Left ventricle myocardium superior (tissue), 1 donor: Measurements from ENCODE around the gene RNPS1. TPM values are rescaled to one million over a fixed set of nuclear protein-coding genes. Genes with fewer than 3 reads are reported as not detected.

Source experiments
- ATAC-seq: fragments of 200-7000 bp; cut with Tn5 transposase; one replicate; pipeline ENCODE4 v1.9.1; 2020; ENCODE audit warnings: mild to moderate bottlenecking, moderate library complexity
- DNase-seq: peaks from one replicate; pipeline ENCODE4 v3.0.0-alpha.2; 2020
- intact Hi-C: fragments of 100-400 bp; cut with micrococcal nuclease; formaldehyde crosslinking; loops from one replicate; pipeline ENCODE4 v1.11.0; 2022
- long read RNA-seq: library from polyadenylated mRNA; unstranded; transcript quantifications from one replicate; pipeline ENCODE4 v2.0.0, GENCODE V29; 2021
- total RNA-seq: library from RNA; stranded (reverse); fragmentation: NEBNext Ultra II Directional; extraction: Animal tissue kit (Norgen Biotek cat#: 25700); gene quantifications from one replicate; pipeline ENCODE4 v1.2.1, GENCODE V29; 2021
- donor health status: DM: no; HTN: yes; CAD: no; lungs with severe emphysema.

RNPS1 gene, protein sequence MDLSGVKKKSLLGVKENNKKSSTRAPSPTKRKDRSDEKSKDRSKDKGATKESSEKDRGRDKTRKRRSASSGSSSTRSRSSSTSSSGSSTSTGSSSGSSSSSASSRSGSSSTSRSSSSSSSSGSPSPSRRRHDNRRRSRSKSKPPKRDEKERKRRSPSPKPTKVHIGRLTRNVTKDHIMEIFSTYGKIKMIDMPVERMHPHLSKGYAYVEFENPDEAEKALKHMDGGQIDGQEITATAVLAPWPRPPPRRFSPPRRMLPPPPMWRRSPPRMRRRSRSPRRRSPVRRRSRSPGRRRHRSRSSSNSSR
- 113 TPM for total RNA-seq
- long read RNA-seq, transcript RNPS1-203 (8 exons, 2,069 nt), result minor isoform, 5 of 135 reads
- long read RNA-seq, transcript RNPS1-202 (8 exons, 2,241 nt), result major isoform, 72 of 135 reads
- long read RNA-seq, transcript RNPS1-221 (1 exons, 1,826 nt), result minor isoform, 6 of 135 reads
- long read RNA-seq, transcript RNPS1-220 (7 exons, 2,037 nt), result minor isoform, 17 of 135 reads
- long read RNA-seq, partial matches to known transcripts, result 1 of 135 reads
- long read RNA-seq, other reads (novel, unspliced or antisense), result 22 of 135 reads

DNA sequence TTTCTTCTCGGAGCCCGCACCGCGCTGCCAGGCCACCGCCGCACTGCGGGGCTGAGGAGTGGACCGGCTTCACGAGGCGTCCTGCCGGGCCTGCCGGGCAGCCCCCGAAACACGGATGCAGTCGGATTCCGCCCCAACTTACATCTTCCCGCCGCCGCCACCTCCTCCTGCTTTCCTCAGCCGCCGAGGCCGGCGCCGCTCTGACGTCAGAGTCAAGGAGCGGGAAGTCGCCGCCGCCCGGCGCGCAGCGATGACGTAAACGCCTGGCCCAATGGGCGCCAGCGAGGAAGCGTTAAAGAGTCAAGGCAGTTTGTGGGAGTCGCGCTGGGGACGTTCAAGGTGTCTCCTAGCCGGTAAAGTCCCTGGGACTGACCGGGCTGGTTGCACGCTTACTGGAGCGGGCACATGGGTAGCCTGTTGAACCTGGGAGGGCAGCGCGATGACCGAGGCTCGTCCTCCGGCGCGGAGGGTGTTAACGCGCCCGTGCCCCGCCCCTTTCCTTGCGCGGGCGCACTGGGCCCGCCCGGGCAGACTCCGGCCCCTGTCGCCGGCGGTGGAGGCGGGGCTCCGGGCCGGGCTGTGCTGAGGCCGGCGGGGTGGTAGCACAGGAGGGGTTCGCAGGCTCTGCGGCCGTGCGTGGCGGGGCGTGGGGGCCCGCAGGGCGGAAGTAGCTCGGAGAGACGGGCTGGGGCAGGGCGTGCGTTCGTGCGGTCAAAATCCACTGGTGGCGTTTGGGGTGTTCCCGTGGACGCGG lies at the start of gene RNPS1:
Gene RNPS1, minus strand, starts transcription at position 214 of the 754 bp plus-strand sequence. CDS start 3,483 bp downstream, outside the sequence.
- intact Hi-C loops, result no loop called here
- peak; percentile 99 for DNase-seq
- ATAC-seq, result peak; percentile 98

DNA sequence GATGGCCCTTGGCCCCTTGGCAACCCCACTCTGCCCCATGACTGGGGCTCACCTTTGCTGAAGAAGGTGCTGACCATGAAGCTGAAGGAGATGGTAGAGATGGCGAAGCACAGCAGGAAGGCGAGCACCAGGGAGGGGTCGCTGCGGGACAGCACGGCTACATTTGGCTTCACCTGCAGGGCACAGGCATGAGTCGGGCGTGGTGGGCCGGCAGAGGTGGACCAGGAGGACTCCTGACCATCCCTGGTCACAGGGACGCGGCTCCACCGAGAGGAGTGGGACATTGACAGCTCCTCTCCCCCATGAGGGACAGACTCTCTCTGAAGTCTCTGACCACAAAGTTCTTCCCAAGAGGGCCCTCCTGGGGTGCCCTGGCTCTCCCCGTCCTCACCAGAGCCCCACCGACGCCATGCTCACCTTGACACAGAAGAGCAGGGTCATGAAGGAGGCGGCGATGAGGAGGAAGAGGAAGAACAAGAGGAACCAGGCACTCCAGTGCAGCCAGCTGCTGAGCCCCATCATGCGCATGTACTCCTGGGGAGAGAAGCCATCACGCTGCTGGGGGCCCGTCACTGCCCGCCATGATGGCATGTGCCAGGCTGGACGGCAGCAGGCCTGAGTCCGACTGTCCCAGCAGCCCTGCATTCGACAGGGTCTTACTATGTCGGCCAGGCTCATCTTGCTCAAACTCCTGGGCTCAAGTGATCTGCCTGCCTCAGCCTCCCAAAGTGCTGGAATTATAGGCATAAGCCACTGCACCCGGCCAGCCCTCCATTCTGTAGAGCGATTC lies 49.5 kb upstream of the RNPS1 start:
- ATAC-seq, result no peak
- no peak for DNase-seq
- intact Hi-C loops, result no loop called here

DNA sequence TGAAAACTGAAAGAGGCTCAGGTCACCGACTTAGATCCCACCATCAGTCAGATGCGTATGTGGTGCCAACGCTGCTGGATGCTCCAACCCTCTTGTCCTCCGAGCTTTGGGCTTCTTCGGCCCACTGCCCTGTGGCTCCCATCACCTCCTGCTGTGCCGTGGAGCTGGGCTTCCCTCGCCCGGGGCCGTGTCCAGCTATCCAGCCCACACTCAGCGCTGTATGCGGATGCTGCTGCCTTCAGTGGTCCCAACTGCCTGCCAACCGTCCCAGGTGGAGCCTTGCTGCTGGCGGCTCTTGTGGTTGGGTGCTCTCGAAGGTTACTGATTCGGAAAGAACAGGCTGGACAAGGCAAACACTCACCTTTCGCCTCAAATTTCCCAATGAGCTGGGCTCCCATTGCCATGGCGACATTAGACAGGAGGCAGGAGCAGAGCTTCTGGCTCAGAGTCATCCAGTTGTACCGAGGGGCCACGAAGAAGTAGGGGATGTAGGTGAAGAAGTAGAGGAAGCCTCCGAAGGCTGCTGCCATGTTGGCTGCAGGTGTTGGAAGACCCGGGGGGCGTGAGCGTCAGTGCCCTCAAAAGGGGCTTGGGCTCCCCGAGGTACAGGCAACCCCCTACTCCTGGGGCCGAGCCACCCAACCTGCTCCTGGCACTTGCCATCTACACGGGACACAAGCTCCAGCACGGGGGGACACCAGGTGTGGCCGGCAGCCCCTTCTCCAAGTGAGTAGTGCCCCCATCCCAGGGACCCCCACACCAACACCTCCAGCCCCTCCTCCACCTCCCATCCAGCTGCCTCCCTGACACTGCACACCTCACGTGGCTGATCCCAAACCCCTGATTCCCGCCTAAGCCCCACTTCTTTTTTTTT lies 40.4 kb upstream of the RNPS1 start:
- intact Hi-C loops, result no loop called here
- no peak for DNase-seq
- no peak for ATAC-seq

DNA sequence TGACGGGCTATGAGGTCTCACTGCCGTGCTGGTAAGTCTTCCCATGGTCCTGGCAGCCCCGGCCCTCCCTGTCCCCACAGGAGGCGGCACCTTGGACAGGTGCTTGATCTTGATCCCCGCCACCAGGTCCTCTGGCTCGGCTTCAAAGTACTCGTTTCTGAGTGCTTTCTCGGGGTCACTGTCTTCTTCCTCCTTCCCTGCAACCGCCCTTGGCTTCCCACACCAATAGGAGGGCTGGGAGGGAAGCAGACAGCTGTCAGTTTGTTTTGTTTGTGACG lies 31.9 kb upstream of the RNPS1 start:
- DNase-seq, result no peak
- no peak for ATAC-seq
- intact Hi-C loops, result no loop called here

DNA sequence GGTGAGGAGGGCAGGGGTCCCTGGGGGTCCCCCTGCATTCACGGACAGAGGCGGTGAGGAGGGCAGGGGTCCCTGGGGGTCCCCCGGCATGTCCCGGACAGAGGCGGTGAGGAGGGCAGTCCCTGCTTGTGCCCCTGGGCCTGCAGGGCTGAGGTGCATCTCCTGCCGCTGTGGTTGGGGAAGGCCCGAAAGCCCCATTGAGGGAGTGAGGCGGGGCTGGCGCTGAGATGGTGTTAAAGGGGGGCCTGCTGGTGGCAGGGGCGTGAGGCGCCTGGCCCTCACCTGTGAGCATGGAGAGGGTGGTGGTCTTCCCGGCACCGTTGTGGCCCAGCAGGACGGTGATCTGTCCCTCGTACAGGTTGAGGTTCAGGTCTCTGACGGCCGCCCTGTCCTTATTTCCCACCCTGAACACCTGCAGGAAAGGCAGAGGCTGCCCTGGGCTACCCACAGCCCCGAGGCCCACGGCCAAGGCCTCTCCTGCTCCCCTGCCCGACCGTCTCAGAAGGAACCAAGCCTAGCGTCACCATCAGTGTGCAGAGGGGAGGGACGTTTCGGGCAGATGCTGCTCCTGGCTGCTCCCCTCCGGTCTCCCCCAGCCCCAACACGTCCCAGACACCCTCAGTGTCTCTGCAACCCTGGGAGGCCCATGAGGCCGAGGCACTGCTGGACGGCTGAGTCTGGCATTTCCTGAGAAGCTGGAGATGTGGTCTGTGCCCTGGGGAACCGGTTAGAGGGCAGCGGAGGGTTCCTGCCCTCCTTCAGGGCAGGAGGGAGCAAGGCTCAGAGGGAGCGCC lies 31.4 kb upstream of the RNPS1 start:
- intact Hi-C loops, result no loop called here
- no peak for ATAC-seq
- DNase-seq, result no peak

DNA sequence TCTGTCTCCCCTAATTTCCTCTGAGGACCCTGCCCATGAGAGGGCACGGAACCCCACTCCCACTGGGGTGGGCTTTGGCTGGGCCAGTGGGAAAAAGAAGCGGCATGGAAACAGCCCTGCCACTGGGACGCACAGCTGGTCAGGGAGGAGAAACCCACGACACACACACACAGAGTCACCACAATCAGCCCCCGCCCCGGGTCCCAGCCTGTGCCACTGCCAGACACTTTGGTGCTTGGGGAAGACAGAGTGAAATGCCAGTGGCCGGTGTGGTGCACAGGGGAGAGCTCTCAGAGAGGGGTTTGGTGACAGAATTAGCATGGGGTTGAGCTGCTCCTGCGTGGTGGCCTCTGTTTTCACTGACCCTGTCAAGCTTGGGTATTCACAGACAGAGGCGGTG lies 30.7 kb upstream of the RNPS1 start:
- intact Hi-C loops, result no loop called here
- DNase-seq (no peak), ATAC-seq (no peak)

GRCh38 chr16:2297506-2297860 lies 29.6 kb upstream of the RNPS1 start:
- DNase-seq (no peak), ATAC-seq (no peak)
- intact Hi-C loops, result no loop called here

DNA sequence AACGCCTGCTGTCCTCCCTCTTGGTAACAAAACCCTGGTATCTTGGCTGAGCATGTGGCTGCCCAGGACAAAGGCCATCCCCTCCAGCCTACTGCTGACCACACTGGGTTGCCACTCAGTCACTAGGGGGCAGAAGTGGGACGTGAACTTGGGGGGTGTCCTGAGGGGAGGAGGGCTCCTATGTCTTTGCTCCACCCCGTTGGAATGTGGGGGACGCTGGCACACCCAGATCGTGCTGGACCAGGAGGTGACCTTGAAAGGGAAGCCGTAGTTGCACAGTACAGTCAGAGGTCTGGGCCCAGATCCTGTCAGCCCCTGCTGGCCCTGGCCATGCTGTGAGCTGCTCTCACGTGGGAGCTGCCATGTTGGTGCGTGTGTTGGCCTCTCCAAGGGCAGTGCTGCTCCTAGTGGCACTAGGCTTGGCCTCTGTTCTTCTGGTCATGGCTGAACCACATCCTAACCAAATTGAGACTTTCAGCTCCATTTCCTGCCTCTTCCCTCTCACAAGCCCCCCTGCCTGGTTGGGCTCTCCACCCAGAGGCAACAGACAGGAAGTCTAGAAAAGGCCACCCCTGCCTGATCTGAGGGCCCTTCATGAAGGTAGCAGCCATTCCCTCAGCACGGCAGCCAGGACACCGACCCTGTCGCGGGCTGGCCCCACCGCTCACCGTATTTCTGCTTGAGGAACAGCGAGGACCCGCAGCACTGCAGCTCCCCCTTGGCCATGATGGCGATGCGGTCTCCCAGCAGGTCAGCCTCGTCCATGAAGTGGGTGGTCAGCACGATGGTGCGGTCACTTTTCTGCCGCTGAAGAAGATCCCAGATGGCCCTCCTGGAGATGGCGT lies 29.0 kb upstream of the RNPS1 start:
- peak; percentile 69 for ATAC-seq
- intact Hi-C loops, result no loop called here
- no peak for DNase-seq

GRCh38 chr16:2295056-2295798 lies 27.3 kb upstream of the RNPS1 start:
- DNase-seq, result no peak
- intact Hi-C loops, result no loop called here
- ATAC-seq, result no peak

GRCh38 chr16:2292221-2292620 lies 24.3 kb upstream of the RNPS1 start:
- intact Hi-C loops, result no loop called here
- ATAC-seq (no peak), DNase-seq (no peak)

- ATAC-seq (no peak), DNase-seq (no peak)
Observed at GRCh38 chr16:2289282-2289681, 21.4 kb upstream of the RNPS1 start.

GRCh38 chr16:2288726-2289125 lies 20.8 kb upstream of the RNPS1 start:
- DNase-seq (no peak), ATAC-seq (no peak)
- intact Hi-C loops, result no loop called here

More at GRCh38 chr16:2289282-2289681, 21.4 kb upstream of the RNPS1 start:
- intact Hi-C loops, result no loop called here

- ATAC-seq, result no peak
- no peak for DNase-seq
- intact Hi-C loops, result no loop called here
Observed at GRCh38 chr16:2287916-2288547, 20.1 kb upstream of the RNPS1 start.

DNA sequence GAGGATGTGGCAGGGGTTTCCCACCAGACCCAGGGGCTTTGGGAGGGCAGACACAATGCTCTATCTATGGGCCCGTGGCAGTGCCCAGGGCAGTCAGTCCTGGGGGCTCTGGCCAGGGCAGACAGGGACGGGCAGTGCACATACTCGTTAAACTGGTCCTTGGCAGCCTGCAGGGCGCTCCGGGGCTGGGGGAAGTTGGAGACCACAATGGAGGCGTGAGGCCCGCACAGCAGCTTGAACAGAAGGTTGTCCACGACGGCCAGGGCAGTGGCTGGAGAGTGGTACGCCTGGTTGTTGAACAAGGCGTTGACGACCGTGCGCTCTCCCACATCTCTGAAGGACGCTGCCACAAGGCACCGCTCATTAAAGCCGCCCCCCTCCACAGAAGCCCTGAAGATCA lies 18.6 kb upstream of the RNPS1 start:
- DNase-seq, result no peak
- no peak for ATAC-seq
- intact Hi-C loops, result no loop called here

DNA sequence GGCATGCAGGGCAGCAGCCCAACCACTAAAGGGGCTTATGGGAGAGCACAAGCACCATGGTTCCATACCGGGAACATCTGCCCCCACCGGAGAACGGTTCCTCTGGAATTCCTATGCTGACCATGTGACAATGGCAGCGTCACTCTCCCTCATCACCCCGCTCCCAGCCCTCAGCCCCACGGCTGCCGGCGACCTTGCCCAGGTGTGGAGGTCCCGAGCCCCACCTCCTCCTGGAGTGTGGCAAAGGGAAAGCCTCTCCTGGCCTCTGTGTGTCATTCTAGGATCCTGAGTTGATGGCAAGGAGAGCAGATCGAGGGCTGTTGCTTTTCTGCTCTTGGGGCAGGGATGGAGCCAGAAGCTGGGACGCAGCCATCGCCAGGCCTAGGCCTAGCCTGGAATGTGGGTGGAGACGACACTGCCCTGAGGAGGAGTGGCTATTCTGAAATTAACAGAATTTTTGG lies 17.8 kb upstream of the RNPS1 start:
- intact Hi-C loops, result no loop called here
- no peak for DNase-seq
- no peak for ATAC-seq
